GM04504 (cell line): ENCODE measurements around the gene PKHD1.

Experiments used
- DNase-seq: peaks from one replicate; pipeline ENCODE4 v3.0.0-alpha.2; 2012; ENCODE audit warnings: low read depth

The PKHD1 gene

DNA sequence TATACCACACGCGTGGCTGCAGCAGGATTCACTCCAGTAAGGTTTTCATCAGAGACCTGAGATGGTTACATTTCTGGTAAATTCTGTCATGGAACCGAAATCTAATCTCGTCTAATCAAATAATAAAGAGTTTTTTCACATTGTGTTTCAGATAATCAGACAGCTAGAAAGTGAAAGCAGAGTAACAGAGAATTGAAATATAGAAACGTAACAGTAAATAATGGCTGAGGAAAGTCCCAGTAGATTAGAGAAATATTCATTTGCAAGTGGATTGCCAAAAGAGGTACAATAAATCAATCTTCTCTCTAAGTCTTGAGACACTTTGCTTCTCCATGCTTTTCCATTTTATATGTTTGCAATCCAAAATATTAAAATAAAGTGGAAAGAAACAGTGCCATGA lies 42.4 kb downstream of the PKHD1 start:
- DNase-seq, result no peak

DNA sequence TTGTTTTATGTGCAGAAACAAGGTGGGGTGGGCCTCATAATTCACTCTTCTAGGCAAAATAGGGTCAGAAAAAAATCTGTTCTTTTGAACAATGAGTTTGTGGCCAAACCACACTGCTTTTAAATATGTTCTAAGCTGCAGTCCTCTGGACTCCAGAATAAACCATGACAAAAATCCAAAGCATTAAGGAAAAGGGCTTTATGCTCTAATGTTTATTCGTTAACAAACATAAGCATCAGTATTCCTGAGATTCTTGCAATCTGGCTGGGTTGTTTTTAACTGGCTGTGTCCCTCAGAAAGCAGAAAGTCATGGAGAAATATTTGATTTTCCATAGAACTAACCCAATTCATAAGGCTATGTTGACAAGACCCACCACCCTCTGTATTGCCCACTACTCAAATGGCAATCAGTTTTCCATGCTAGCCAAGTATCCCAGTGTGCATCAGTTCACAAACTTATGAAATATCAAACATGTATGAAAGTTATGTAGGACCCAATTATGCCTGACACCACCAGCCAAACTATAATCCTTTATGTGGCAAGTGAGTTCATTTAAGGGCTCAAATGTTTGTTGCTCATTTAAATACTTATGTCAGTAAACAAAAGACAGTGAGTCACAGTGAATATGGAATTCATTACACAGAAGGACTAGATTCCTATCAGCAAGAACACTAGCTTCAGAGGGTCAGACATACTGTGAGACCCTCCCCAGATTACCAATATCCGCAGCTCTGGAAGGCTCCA lies 45.1 kb downstream of the PKHD1 start:
- DNase-seq, result no peak

DNA sequence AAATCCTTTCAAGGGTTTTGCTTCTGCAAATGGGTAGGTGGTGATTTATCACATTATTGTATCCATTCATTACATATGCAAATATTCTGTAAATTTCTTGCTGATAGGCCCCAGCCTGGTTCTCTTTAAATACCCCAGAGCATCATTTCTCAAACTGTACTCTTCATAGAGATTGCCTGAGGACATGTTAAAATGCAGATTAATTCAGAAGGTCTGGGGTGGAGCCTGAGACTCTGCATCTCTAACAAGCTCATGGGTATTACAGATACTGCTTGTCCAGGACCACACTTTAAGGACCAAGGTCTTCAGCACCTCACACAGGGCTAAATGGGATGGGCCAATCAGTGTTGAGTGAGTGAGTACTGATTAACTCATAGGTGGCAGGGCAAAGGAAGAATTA lies 46.3 kb downstream of the PKHD1 start:
- DNase-seq, result no peak

DNA sequence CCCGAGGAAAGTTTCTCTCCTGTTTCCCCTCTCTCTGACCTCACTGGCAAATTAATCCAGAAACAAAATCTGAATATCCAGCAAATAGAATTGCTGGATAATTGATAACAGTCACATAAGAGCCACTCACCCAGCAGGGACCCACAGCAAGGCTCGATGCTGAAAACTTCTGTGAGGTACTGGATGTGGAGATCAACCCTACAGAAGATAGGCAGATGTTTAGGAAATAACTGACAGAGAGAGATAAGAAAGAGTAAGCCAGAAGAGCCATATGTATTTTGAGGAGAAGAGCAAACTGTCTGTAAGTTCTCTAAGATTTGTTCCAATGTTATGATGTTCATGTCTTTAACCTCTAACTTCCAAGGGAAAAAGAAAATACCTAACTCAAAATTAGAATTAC lies 59.7 kb downstream of the PKHD1 start:
- DNase-seq, result no peak

DNA sequence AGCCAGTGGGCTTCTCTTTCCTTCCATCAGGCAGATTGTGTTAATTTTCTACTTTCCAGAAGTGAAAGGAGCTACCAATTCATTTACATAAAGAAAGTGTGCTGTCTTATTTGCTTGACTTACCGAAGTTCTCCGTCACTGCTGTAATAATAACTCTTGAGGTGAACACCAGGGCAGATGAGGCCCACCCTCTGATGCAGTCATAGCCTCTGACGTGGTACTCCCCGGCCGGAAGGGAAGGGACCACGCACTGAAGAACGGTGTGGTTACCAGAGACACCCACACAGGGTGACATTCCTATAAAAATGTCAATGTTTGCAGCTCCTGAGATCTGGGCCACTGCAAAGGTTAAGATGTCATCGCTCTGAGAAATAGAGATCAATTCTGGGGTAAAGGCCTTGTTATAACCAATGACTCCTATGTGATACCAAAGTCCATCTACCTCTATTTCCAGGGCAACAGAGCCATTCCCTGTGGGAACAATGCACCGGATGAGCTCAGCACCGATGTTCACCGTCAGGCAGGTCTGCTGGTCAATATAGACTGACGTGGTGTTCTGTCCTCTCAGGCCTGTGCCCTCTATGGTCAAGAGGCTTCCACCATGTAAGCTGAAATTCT lies 62.9 kb downstream of the PKHD1 start:
- DNase-seq, result no peak

DNA sequence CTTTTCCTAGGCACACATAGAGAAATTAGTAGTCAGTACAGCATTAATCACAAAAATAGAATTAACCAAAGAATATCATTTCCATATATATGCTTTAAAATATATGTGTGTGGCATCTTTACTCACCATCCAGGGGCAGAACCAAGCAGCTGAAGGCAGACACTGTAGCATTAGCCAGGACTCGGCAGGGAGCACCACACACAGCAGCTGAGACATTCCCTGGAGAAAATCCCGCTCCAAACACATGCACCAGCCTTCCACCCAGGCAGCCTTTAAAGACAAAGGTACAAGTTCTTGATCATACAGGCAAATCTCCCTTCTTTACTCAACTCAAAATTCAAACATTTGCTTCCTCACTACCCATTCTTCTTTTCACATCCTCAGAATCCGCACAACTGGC lies 64.7 kb downstream of the PKHD1 start:
- no peak for DNase-seq

DNA sequence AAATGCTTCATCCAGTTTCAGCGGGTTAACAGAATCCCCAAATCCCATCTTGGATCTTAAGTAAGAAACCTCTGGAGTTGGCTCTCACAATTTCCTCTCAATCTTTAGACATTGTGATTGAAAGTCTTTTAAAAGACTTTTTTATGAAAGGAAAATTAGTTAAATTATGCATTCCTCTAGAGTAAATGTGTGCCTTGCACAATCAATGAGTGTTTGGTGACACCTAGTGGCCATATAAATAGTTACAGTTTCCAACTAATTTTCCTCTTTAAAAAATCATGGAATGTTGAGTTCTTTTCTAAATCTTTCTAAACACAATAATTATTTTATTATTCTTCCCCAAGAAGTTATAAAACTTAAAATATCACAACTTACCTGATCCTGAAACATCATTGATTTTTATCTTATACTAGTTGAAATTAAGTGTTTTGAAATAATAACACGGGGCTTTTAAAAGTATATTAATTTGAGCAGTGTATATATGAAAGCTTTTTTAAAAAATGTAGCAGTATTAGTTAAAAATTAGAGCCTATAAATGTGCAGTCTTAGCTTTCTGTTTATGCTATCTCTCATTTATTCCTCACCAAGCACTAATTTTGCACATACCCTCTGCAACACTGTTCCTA lies 66.4 kb downstream of the PKHD1 start:
- DNase-seq, result peak; percentile 6

DNA sequence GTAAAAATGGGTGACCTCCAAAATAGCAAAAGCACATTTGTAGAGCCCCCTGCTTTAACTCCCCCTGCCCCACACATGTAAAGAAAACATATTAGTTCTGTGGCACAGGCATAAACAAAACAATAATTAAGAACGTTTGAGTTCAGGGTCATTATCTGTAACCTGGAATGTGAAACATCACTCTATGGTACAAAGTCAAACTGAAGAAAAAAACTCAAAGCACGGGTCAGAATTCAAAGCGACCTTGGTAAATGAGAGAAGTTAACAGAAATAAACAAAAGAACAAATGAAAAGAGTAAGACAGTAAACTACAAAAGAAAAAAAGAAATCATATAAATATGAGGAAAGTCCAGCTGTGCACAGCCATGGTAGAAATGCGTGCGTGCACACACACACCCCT lies 67.5 kb downstream of the PKHD1 start:
- DNase-seq, result no peak

DNA sequence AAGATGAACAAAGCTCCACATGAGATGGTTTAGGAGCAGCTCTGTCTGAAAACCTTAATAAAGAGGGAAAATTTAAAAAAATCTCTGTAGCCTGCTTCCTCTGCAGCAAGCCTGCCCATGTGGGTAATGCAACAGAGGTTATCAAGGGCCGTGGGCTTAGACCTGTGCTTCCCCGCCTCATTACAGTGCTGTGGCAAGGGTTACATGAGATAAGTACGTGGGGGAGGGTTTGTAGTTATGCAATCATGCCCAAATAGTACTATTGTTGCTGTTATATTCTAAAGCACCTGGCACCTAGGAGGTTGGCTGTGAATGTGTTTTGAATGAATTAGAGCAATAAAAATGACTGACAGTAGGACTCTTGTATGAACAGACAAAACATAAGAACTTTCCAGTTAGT lies 68.3 kb downstream of the PKHD1 start:
- DNase-seq, result no peak

DNA sequence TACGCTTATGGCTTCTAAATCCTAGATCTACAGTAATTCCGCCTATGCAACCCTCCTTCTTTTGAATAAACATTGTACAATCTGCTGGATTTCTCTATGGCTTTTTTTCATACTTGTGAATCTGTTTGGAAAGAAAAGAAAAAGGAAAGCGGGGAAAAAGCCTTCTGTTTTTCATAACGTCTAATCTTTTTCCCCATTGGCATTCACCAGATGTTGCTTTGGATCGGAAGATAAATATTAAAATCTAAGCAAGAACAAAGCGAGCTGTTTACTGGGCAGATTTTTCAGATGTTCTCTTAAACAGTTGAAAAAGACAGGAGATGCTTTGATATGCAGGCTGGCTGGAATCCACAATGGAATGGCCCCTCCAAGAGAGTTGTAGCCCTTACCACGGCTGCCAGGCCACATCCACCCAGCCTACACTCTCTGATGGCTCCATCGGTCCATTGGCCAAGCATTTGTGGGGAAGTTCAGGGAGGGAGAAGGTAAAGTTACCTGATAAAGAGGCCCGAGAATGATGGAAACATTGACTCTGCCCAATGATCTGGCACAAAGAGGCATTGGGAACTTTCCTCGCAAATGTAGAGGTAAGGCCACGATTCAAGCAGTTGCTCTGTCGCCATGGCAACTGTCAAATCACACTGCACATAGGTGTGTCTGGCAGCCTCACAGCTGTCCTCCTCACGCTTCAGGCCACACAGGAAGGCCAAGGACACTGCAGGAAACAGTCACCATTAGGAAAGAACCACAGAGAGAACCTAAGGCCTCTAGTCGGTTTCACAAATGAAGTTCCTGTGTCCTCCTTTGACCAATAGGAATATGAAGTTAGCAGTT lies 70.3 kb downstream of the PKHD1 start:
- DNase-seq, result no peak

DNA sequence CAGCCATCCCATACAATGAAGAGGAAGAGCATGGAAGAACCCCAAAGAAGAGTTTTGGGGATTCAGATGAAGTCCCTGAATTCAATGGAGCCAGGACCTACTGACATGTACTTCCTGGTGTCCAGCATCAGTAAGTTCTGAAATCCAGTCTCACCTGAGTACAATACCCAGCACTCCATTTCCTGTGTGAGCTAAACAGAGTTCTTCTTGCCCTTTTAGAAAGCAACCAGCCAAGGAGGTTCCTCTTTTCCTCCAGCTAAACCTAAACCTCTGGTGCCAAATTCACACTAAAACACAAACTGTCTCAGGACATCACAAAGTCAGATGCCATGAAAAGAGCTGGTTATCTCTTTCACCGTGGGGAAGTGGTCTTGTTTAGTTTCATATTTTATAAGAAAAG lies 71.5 kb downstream of the PKHD1 start:
- DNase-seq, result no peak

DNA sequence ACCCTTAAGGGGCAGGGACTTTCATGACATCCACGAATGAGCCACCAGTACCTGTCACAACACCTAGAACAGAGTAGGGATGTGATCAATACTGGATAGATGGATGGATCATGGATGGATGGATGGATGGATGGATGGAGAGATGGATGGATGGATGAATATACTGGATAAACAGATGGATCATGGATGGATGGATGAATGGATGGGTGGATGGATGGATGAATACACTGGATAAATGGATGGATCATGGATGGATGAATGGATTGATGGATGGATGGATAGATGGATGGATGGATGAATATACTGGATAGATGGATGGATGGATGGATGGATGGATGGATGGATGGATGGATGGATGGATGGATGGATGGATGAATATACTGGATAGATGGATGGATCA lies 73.0 kb downstream of the PKHD1 start:
- DNase-seq, result no peak

DNA sequence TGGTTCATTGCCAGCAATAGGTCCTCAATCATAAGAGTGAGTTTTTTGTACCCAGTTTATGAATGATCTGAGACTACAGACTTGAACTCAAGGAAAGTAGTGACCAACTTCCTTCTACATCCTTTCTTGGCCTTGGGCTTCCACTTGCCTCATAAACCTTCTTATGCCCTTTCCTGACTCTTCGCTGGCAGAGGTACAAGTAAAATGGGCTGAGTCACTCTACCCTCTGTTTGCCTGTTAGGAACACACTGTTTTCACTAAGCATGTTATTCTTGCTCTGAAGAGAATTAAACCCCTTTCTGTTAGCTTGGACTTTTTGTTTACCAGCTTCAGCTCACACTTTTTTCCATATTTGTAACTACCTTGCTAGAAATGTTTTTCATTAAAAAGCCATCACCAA lies 74.4 kb downstream of the PKHD1 start:
- DNase-seq, result peak; percentile 1

DNA sequence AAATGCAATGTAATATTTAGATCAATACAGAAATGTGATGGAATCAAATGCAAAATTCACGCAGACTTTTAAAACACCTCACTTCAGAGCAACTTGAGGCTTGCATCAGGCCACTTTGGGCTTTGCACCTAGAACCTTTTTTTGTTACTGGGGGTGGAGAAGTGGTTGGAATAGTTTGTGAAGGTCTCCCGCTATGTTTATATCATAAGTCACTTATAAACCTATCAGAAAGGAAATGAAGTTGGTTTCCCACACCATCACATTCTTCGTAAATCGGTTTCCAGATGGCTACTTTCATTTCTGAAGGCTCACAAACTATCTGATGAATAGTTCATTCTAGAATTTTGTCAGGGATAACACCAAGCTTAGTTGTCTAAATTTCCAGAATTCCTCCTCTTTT lies 74.8 kb downstream of the PKHD1 start:
- no peak for DNase-seq

DNA sequence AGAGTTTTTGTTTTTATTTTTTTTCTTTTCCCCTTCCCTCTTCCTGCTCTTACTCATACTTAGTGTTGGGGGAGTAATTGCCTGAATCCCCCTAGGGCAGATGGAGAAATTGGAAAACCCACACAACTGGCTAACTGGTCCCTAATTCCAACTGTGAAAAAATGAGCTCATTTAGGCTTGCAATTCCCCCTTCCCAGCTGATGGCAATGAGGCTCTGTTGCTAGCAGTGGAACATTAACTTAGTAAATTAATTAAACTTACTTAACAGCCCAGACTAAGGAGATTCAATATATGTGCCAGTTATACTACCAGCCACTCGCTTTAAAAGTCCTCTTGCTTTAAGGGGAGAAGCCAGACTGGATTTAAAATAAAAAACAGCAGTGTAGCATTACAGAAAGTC lies 76.6 kb downstream of the PKHD1 start:
- DNase-seq, result no peak

DNA sequence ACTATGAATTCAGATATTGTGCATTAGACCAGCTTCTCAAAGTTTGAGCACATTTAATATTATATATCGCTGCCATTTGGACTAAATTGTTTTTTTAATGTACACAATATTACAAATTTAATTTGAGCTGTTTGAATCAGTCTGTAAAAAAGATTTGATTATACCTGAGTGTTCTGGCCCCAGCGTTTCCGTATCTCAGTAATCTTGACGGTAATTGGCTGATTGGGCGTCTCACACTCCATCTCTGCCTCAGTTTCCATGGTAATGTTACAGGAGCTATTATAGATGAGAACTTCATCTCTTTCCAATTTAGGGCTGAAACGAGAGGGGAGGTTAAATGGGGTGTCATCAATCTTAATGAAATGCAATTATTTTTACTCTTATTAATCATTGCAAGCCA lies 77.3 kb downstream of the PKHD1 start:
- DNase-seq, result no peak

DNA sequence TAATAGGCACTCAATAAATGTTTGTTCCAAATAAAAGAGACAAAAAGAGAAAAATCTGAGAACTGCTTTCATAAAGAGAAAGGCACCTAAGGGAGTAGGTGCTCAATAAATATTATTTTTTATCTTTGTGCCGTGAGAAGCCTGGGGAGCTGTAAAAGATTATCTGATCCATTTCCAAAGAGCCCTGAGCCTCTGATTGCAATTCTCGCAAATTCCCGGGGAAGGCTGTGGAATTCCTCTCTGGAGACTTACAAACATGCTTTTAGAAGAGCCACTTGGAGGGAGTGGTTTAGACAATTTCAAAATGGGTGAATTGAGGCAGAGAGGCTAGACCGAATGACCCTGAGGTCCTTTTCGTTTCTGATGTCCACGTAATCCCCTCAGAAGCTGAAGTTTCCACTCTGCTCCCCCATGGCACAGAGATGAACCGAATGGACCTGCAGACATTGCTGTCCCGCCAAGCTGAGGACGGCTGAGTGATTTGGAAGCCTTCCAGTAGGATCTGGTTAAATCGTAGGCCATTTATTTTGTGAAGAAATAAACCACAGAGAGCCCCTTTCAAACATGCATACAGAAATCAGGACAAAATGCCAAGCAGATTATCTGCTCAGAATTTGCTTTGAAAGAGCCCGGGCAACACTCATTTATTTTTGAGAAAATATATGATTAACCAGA lies 77.8 kb downstream of the PKHD1 start:
- DNase-seq, result no peak

DNA sequence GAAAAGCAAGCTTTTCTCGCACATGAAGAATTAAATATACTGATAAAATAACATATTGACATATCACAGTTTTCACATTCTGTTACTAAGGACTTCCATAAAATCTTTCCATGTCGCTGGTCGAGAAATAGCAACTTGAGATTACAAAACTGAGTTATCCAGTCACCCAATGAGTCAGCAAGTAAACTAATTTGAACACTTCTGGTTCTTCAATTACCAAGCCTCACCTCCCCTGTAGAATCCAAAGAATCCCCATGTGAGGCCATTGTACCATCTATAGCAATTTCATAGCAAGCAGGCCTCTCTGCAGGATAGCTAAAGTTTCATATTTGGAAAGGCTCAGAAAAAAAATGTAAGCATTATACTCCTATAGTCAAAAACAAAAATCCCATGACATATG lies 87.3 kb downstream of the PKHD1 start:
- DNase-seq, result no peak

DNA sequence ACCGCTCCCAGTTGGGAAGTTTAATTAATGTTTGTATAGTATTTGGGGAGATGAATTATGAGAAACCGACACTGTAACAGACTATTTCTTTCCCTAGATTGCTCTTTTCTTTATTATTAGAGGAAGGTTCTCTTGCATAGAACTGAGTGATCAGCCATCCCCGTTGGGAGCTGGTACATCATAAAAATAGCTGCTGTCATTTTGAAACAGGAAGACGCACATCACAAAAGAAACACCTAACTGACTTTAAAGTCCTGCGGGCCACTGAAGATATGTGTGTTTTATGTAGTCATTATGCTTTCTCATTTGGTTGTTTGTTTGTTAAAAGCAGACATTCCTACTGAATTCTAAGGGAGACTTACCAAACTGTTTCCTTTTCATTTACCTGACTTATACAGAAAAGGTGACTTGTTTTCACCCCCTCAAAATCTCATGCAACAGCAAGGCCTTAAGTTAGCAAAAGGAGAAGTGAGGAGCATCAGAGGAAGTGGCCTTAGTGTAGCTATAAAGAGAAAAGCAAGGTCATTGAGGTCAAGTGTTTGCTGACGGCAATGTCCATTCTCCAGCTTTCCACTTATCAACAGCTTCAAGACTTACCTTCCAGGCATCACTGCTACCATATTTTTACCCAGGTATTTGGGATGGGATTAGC lies 91.0 kb downstream of the PKHD1 start:
- DNase-seq, result no peak

DNA sequence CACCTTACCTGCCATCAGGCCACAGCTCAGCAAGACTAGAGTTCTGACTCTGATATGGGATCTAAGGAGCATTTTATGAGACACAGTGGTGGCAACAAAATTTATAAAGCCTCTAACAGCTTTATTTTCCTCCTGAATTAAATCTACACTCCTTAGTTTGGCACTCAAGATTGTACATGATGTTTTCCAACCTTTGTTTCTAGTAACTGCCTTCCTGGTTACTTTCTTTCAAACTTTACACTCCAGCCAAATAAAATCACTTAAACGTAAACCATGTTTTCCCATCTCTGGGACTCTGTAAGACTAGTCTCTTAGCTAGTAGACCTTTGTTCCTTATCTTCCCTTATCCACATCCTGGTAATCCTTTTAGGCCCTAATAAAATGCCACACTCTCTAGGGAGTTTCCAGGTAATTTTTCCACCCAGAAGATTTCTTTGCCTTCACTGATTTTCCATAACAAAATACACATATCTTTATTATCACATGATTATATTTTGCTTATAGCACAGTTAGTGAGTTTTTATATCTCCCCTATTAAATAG lies 92.1 kb downstream of the PKHD1 start:
- no peak for DNase-seq

DNA sequence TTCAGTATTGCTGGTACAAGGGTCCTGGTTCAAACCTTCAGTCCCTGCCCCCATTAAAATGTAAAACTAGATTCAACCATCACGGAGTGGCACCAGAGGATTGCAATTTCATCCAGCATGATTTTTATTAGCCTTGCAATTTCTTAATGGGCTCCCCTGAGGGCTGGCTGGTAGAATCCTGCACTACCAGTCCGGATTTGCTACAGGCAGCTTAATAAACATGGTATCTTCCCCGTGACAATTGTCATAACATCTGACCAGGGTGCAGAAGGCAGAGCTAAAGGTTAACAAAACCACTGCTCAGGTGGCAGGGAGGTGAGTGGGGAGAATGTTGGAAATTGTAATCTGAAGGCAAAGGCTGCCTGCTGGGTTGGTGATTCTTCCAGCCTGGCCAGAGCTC lies 94.5 kb downstream of the PKHD1 start:
- DNase-seq, result no peak
